ENCODE measurements around the gene ARHGAP10.
"Not testable (repeated sequence)": the region's sequence is repeated elsewhere in the genome, so short reads cannot be mapped to it uniquely, and the experiment has no call there.

ARHGAP10 gene

GRCh38 chr4:147901388-147901787 lies 169.5 kb downstream of the ARHGAP10 start:
- DNase-seq (ENCODE audit: low read depth in 2 of 2) = no peak

- DNase-seq (ENCODE audit: low read depth in 2 of 2) = no peak
Measured at GRCh38 chr4:147901916-147902315, 170.0 kb downstream of the ARHGAP10 start.

GRCh38 chr4:147909225-147909624 lies 177.3 kb downstream of the ARHGAP10 start:
- no peak for DNase-seq (ENCODE audit: low read depth in 2 of 2)

GRCh38 chr4:147910315-147910714 lies 178.4 kb downstream of the ARHGAP10 start:
- no peak for DNase-seq (ENCODE audit: low read depth in 2 of 2)

GRCh38 chr4:147912106-147912505 lies 180.2 kb downstream of the ARHGAP10 start:
- DNase-seq (ENCODE audit: low read depth in 2 of 2) = not testable (repeated sequence)

- DNase-seq (ENCODE audit: low read depth in 2 of 2) = no peak
Measured at GRCh38 chr4:147913137-147913536, 181.2 kb downstream of the ARHGAP10 start.

- no peak for DNase-seq (ENCODE audit: low read depth in 2 of 2)
Measured at GRCh38 chr4:147916351-147916750, 184.5 kb downstream of the ARHGAP10 start.

GRCh38 chr4:147923381-147923780 lies 191.5 kb downstream of the ARHGAP10 start:
- no peak for DNase-seq (ENCODE audit: low read depth in 2 of 2)

GRCh38 chr4:147923854-147924253 lies 192.0 kb downstream of the ARHGAP10 start:
- DNase-seq (ENCODE audit: low read depth in 2 of 2) = no peak

- DNase-seq (ENCODE audit: low read depth in 2 of 2) = no peak
Measured at GRCh38 chr4:147924604-147925412, 192.9 kb downstream of the ARHGAP10 start.

GRCh38 chr4:147927377-147928137 lies 195.7 kb downstream of the ARHGAP10 start:
- no peak for DNase-seq (ENCODE audit: low read depth in 2 of 2)

GRCh38 chr4:147928400-147928799 lies 196.5 kb downstream of the ARHGAP10 start:
- DNase-seq (ENCODE audit: low read depth in 2 of 2) = no peak

GRCh38 chr4:147929746-147930145 lies 197.9 kb downstream of the ARHGAP10 start:
- no peak for DNase-seq (ENCODE audit: low read depth in 2 of 2)

GRCh38 chr4:147933316-147933715 lies 201.4 kb downstream of the ARHGAP10 start:
- no peak for DNase-seq (ENCODE audit: low read depth in 2 of 2)

GRCh38 chr4:147933779-147934178 lies 201.9 kb downstream of the ARHGAP10 start:
- no peak for DNase-seq (ENCODE audit: low read depth in 2 of 2)

GRCh38 chr4:147938496-147938895 lies 206.6 kb downstream of the ARHGAP10 start:
- no peak for DNase-seq (ENCODE audit: low read depth in 2 of 2)

GRCh38 chr4:147940171-147940570 lies 208.3 kb downstream of the ARHGAP10 start:
- DNase-seq (ENCODE audit: low read depth in 2 of 2) = no peak

GRCh38 chr4:147941373-147941772 lies 209.5 kb downstream of the ARHGAP10 start:
- no peak for DNase-seq (ENCODE audit: low read depth in 2 of 2)

- no peak for DNase-seq (ENCODE audit: low read depth in 2 of 2)
Measured at GRCh38 chr4:147942729-147943128, 210.8 kb downstream of the ARHGAP10 start.

GRCh38 chr4:147943159-147943638 lies 211.3 kb downstream of the ARHGAP10 start:
- DNase-seq (ENCODE audit: low read depth in 2 of 2) = no peak

GRCh38 chr4:147944249-147944648 lies 212.4 kb downstream of the ARHGAP10 start:
- DNase-seq (ENCODE audit: low read depth in 2 of 2) = no peak

- no peak for DNase-seq (ENCODE audit: low read depth in 2 of 2)
Measured at GRCh38 chr4:147944670-147945260, 212.9 kb downstream of the ARHGAP10 start.
